Common myeloid progenitor, CD34-positive (primary cell): ENCODE measurements around the gene HAPLN2.

Experiments
- CTCF ChIA-PET: fragments of 350-600 bp; sonication (Branson Sonifier 250); formaldehyde crosslinking; loops from one replicate; lab custom pipeline; 2021; ENCODE audit warnings: antibody characterized with exemption; lab: Charles Lee
- POLR2A ChIA-PET: fragments of 350-600 bp; sonication (Branson Sonifier 250); formaldehyde crosslinking; loops from one replicate; lab custom pipeline; 2021; ENCODE audit warnings: antibody characterized with exemption; lab: Charles Lee
- DNase-seq, 3 donors: peaks; one replicate each; pipeline versions ENCODE4 v3.0.0 to v3.0.0-alpha.2; 2013
- H3K27ac ChIP-seq, 2 experiments: 1 replicate in 1 of 2; 2 replicates in 1 of 2; pipeline ENCODE4 v1.7.0; 2013; ENCODE audit warnings: inconsistent platforms in 2 of 2, low read length in 2 of 2, mild to moderate bottlenecking in 2 of 2, low read depth in 1 of 2, moderate library complexity in 1 of 2; ENCODE audit not compliant: severe bottlenecking in 2 of 2, insufficient read depth in 1 of 2, poor library complexity in 1 of 2
- H3K27me3 ChIP-seq, 5 experiments: replicated peaks in 2 of 5; 1 replicate in 3 of 5; 2 replicates in 2 of 5; pipeline versions ENCODE4 v1.6.1 to v1.7.0; 2013; ENCODE audit warnings: low read length in 4 of 5, mild to moderate bottlenecking in 2 of 5, moderate library complexity in 2 of 5, inconsistent platforms in 1 of 5; ENCODE audit not compliant: insufficient read depth in 5 of 5, control insufficient read depth in 4 of 5
- H3K36me3 ChIP-seq, 4 experiments: 1 replicate in 2 of 4; 2 replicates in 2 of 4; pipeline versions ENCODE4 v1.6.1 to v1.7.0; 2013; ENCODE audit warnings: low read length in 3 of 4, control low read depth in 1 of 4, mild to moderate bottlenecking in 1 of 4; ENCODE audit not compliant: control insufficient read depth in 4 of 4, insufficient read depth in 4 of 4
- H3K4me1 ChIP-seq, 4 experiments: 1 replicate in 3 of 4; 2 replicates in 1 of 4; pipeline versions ENCODE4 v1.6.1 to v1.7.1; 2013; ENCODE audit warnings: low read length in 3 of 4, mild to moderate bottlenecking in 3 of 4, control low read depth in 1 of 4, inconsistent platforms in 1 of 4, moderate library complexity in 1 of 4; ENCODE audit not compliant: control insufficient read depth in 4 of 4, insufficient read depth in 4 of 4; ENCODE audit errors: control extremely low read depth in 1 of 4
- H3K4me3 ChIP-seq, 7 experiments: 1 replicate in 4 of 7; 2 replicates in 3 of 7; pipeline versions ENCODE4 v1.5.1 to v1.7.0; 2013; ENCODE audit warnings: mild to moderate bottlenecking in 7 of 7, low read length in 6 of 7, moderate library complexity in 6 of 7, inconsistent platforms in 2 of 7, low read depth in 2 of 7, control low read depth in 1 of 7; ENCODE audit not compliant: insufficient read depth in 4 of 7, control insufficient read depth in 1 of 7; ENCODE audit errors: extremely low read depth in 1 of 7
- H3K9me3 ChIP-seq, 5 experiments: 1 replicate in 4 of 5; 2 replicates in 1 of 5; pipeline versions ENCODE4 v1.6.1 to v1.7.1; 2013; ENCODE audit warnings: low read length in 4 of 5, mild to moderate bottlenecking in 2 of 5, inconsistent platforms in 1 of 5, low read depth in 1 of 5, moderate library complexity in 1 of 5; ENCODE audit not compliant: control insufficient read depth in 4 of 5, insufficient read depth in 2 of 5; ENCODE audit errors: control extremely low read depth in 1 of 5
- WGBS: methylation state at CpG from one replicate; pipeline ENCODE4 v1.1.5; 2013; ENCODE audit not compliant: insufficient coverage; 5-methylcytosine and 5-hydroxymethylcytosine counted together

HAPLN2 gene

GRCh38 chr1:156671804-156672203 is 52.6 kb downstream of the HAPLN2 start:
- Histone ChIP-seq H3K4me3 (no peak overlapping the region), H3K27me3 (peaks cover 0 to 54% (median 13%) of the 10 kb centered on the region in 5 experiments), H3K36me3 (no peaks in the 10 kb centered on the region), H3K9me3 (no peaks in the 10 kb centered on the region), H3K4me1 (peaks cover 0 to 3% (median 1%) of the 10 kb centered on the region in 4 experiments), H3K27ac (no peak overlapping the region)
- WGBS, result 100% methylated on average over 2 of the region's 2 CpGs
- no peak for DNase-seq
- POLR2A ChIA-PET, result no interaction called here
- CTCF ChIA-PET, result interaction anchor here (1.0 to 24.9 kb wide), 3 partner anchors 9 to 47 kb away, joined by 3 to 351 read pairs (median 10); no protein-coding TSS in a partner anchor

DNA sequence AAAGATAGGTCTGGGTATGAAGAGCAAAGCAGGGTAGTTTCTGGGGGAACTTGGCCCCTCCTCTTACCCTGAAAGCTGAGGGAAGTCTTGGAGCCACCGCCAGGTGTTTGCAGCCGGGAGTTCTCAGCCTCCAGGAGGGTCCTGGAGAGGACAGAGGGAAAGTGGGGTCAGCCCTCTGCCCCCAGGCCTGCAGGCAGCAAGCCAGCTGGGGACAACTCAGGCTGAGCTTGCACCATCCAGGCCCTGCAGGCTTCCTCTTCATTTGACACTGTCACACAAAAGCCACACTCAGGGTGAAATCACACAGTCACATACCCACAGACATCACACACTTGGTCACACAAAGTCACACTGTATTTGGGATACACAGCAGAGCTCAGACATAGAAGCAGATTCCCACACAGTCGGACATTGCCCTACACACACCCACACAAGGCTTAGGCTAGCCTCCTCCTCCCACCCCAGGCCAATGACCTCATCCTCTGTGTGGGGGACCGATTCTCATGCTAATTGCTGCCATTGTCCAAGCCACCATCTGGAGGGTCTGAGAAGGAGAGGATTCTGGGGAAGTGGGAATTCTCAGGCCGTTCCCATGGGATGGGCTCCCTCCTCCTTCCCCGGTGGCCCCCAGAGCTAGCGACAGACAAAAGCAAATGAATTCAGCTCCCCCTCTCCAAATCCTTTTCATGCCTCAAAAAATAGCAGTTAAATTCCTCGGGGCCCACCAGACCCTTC is 54.3 kb downstream of the HAPLN2 start:
- H3K27ac ChIP-seq, result no peak overlapping the region
- no peaks in the 10 kb centered on the region for H3K36me3 ChIP-seq
- H3K9me3 ChIP-seq, result no peaks in the 10 kb centered on the region
- H3K4me1 ChIP-seq, result peaks cover 0 to 16% (median 12%) of the 10 kb centered on the region in 4 experiments
- H3K4me3 ChIP-seq, result no peak overlapping the region
- DNase-seq, result peak in 2 of 3 donors; percentile 13 to 16
- 90% methylated on average over 7 of the region's 8 CpGs for WGBS
- CTCF ChIA-PET, result interaction anchor here (1.0 to 24.9 kb wide), 8 partner anchors 9 to 48 kb away, joined by 3 to 351 read pairs (median 3); no protein-coding TSS in a partner anchor
- peaks cover 0 to 72% (median 24%) of the 10 kb centered on the region in 5 experiments for H3K27me3 ChIP-seq
- POLR2A ChIA-PET, result interaction anchor here (0.6 kb wide), 1 partner anchor 143 kb away, joined by 3 read pairs; the partner anchor contains the start of gene SH2D2A
